Epithelial cell of proximal tubule (primary cell): ENCODE data around the gene IP6K1. TPM values are rescaled to one million over a fixed set of nuclear protein-coding genes. Genes with fewer than 3 reads are reported as not detected.
"Not testable (repeated sequence)": the region's sequence is repeated elsewhere in the genome, so short reads cannot be mapped to it uniquely, and the experiment has no call there.

Source experiments
- DNase-seq: peaks from one replicate; pipeline ENCODE4 v3.0.0-alpha.2; 2011; ENCODE audit warnings: low read depth
- H3K4me3 ChIP-seq: 2 replicates; pipeline ENCODE4 v1.5.1; 2011; ENCODE audit warnings: low read depth, mild to moderate bottlenecking, low read length
- total RNA-seq: library from RNA; depleted of rRNA; stranded (reverse); fragments of >200 nt; gene quantifications from 2 replicates; pipeline ENCODE4 v1.2.3, GENCODE V29; 2015
- TF ChIP-seq, protein P1 (sequence below): conservative IDR thresholded peaks from 2 replicates; pipeline ENCODE4 v1.5.1; 2012; ENCODE audit warnings: low read depth, mild to moderate bottlenecking, low read length

Gene IP6K1
- total RNA-seq, 1 donor from 2014 or later: 27.5 TPM

DNA sequence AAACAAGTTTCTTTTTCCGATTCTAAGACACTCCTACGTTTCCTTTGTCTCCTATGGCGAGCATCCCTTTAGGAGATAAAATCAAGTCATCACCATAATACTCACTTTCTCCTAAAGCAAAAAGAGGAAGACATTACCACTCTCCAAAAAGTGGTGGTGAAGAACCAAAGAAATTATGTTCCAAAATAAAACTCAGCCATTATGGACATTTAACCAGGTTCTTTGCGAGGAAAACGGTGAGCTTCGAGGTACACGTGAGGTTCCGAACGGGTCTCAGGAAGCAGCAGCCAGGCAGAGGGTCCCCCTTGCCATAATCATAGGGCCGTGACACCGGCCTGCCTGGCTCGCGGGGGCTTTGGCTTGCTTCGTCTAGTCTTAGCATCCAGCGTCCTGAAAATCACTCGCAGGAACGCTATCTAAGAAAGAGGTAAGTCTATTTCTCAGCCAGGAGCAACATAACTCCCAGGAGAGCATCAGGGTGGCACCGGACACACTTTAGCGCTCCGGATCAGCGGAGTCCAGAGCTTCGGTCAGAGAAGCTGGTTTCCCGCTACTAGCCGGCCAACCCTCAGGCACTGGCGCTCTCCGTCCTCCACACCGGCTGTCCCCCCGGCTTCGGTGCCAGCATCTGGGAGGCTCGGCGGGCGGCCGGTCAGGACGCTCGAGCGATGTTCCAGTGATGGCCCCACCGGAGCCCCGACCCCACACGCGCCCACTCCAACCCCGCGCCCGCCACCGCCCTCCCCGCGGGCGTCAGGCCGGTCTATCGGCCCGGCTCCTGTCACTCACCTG, 581 bp downstream of the IP6K1 start:
- DNase-seq: no peak
- TF ChIP-seq, protein P1, sequence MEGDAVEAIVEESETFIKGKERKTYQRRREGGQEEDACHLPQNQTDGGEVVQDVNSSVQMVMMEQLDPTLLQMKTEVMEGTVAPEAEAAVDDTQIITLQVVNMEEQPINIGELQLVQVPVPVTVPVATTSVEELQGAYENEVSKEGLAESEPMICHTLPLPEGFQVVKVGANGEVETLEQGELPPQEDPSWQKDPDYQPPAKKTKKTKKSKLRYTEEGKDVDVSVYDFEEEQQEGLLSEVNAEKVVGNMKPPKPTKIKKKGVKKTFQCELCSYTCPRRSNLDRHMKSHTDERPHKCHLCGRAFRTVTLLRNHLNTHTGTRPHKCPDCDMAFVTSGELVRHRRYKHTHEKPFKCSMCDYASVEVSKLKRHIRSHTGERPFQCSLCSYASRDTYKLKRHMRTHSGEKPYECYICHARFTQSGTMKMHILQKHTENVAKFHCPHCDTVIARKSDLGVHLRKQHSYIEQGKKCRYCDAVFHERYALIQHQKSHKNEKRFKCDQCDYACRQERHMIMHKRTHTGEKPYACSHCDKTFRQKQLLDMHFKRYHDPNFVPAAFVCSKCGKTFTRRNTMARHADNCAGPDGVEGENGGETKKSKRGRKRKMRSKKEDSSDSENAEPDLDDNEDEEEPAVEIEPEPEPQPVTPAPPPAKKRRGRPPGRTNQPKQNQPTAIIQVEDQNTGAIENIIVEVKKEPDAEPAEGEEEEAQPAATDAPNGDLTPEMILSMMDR: no peak
- peak overlapping the region; percentile 96 for H3K4me3 ChIP-seq

GRCh38 chr3:49782277-49782676, 4.1 kb downstream of the IP6K1 start:
- not testable (repeated sequence) for H3K4me3 ChIP-seq, DNase-seq

- H3K4me3 ChIP-seq: no peak overlapping the region
- TF ChIP-seq, protein P1: no peak
- DNase-seq: no peak
Measured at GRCh38 chr3:49781415-49782199, 4.7 kb downstream of the IP6K1 start.

GRCh38 chr3:49780975-49781365, 5.4 kb downstream of the IP6K1 start:
- not testable (repeated sequence) for DNase-seq, H3K4me3 ChIP-seq

- TF ChIP-seq, protein P1: no peak
- no peak overlapping the region for H3K4me3 ChIP-seq
- no peak for DNase-seq
Measured at GRCh38 chr3:49780080-49780974, 6.0 kb downstream of the IP6K1 start.

- no peak for DNase-seq
- H3K4me3 ChIP-seq: no peak overlapping the region
- TF ChIP-seq, protein P1: no peak
Measured at GRCh38 chr3:49779358-49780079, 6.8 kb downstream of the IP6K1 start.

- not testable (repeated sequence) for H3K4me3 ChIP-seq
Measured at GRCh38 chr3:49776101-49776500, 10.2 kb downstream of the IP6K1 start.

GRCh38 chr3:49775538-49775937, 10.8 kb downstream of the IP6K1 start:
- TF ChIP-seq, protein P1: no peak
- no peak overlapping the region for H3K4me3 ChIP-seq
- DNase-seq: no peak

More at GRCh38 chr3:49776101-49776500, 10.2 kb downstream of the IP6K1 start:
- not testable (repeated sequence) for DNase-seq
